K562 (cell line): ENCODE measurements around the gene C1orf116. TPM values are rescaled to one million over a fixed set of nuclear protein-coding genes. Genes with fewer than 3 reads are reported as not detected.

Experiments
- ATAC-seq: fragments of 200-7000 bp; cut with Tn5 transposase; 3 replicates; pipeline ENCODE4 v1.9.1; 2020; ENCODE audit warnings: moderate library complexity
- BruUV-seq: library from RNA; stranded (reverse); fragments of 400-500 nt; replicated peaks from 2 replicates; lab custom pipeline; 2021; lab: Mats Ljungman, UMichigan
- CTCF ChIA-PET: fragments of 300-600 bp; formaldehyde crosslinking; extraction: SDS; loops from one replicate; lab custom pipeline; 2021; ENCODE audit warnings: low intra/inter-chr PET ratio; lab: Yijun Ruan, JAX
- POLR2A ChIA-PET: fragments of 300-600, 350-650 bp; sonication (Branson Sonifier 250); formaldehyde crosslinking; extraction: SDS; loops from one replicate; lab custom pipeline; 2021; ENCODE audit warnings: antibody characterized with exemption, inconsistent platforms; lab: Yijun Ruan, JAX
- DNase-seq, 4 experiments: peaks; one replicate each; pipeline versions ENCODE4 v3.0.0 to v3.0.0-alpha.2; 2011 to 2018; ENCODE audit warnings: low spot score in 3 of 4, mixed read lengths in 3 of 4; ENCODE audit errors: extremely low read depth in 1 of 4
- FAIRE-seq: peaks from 2 replicates; lab custom pipeline; 2011; peaks lifted over from hg19 to GRCh38; lab: Jason Lieb, UNC
- H2AFZ ChIP-seq: 2 replicates; pipeline ENCODE4 v1.6.0; 2011; ENCODE audit warnings: low read depth, low read length, control low read depth, inconsistent platforms
- H3K27ac ChIP-seq: fragments of 200-600 bp; 3 replicates; pipeline ENCODE4 v1.8.0; 2011; ENCODE audit warnings: low read depth, mild to moderate bottlenecking, control low read depth, inconsistent platforms, low read length, moderate library complexity, mixed read lengths; ENCODE audit errors: extremely low read depth
- H3K27me3 ChIP-seq, 2 experiments: fragments of 300-600 bp in 1 of 2; 2 replicates in 1 of 2; 3 replicates in 1 of 2; pipeline versions ENCODE4 v1.6.0 to v1.8.0; 2011; ENCODE audit warnings: inconsistent platforms in 2 of 2, low read length in 2 of 2, mild to moderate bottlenecking in 1 of 2, mixed read lengths in 1 of 2, moderate library complexity in 1 of 2; ENCODE audit not compliant: control insufficient read depth in 2 of 2, insufficient read depth in 2 of 2
- H3K36me3 ChIP-seq: fragments of 300-600 bp; 3 replicates; pipeline ENCODE4 v1.8.0; 2011; ENCODE audit warnings: mild to moderate bottlenecking, low read length, inconsistent platforms; ENCODE audit not compliant: control insufficient read depth, insufficient read depth
- H3K4me1 ChIP-seq, 2 experiments: fragments of 200-600 bp in 1 of 2; replicated peaks in 1 of 2; 2 replicates in 1 of 2; 3 replicates in 1 of 2; pipeline versions ENCODE4 v1.5.1 to v1.8.0; 2011; ENCODE audit warnings: inconsistent platforms in 2 of 2, low read length in 2 of 2, mild to moderate bottlenecking in 1 of 2, mixed read lengths in 1 of 2, moderate library complexity in 1 of 2; ENCODE audit not compliant: control insufficient read depth in 2 of 2, insufficient read depth in 2 of 2
- H3K4me2 ChIP-seq: 2 replicates; pipeline ENCODE4 v1.6.1; 2011; ENCODE audit warnings: low read length, control low read depth, inconsistent platforms, mixed read lengths; ENCODE audit not compliant: insufficient read depth
- H3K4me3 ChIP-seq: fragments of 200-600 bp; sonication (generic), shearing (Covaris generic); 2 replicates; pipeline ENCODE4 v1.5.1; 2016; ENCODE audit warnings: control low read depth, inconsistent platforms
- H3K79me2 ChIP-seq: fragments of 200-600 bp; 3 replicates; pipeline ENCODE4 v1.8.0; 2011; ENCODE audit warnings: low read length, inconsistent platforms; ENCODE audit not compliant: control insufficient read depth, insufficient read depth
- H3K9ac ChIP-seq, 2 experiments: 2 replicates each; pipeline versions ENCODE4 v1.6.0 to v1.6.1; 2011; ENCODE audit warnings: low read depth in 2 of 2, low read length in 2 of 2, control low read depth in 1 of 2, inconsistent platforms in 1 of 2, mild to moderate bottlenecking in 1 of 2, mixed read lengths in 1 of 2; ENCODE audit not compliant: insufficient read depth in 1 of 2
- H3K9me1 ChIP-seq: one replicate; pipeline ENCODE4 v1.6.0; 2011; ENCODE audit warnings: inconsistent platforms, mild to moderate bottlenecking, low read length, moderate library complexity; ENCODE audit not compliant: control insufficient read depth, insufficient read depth
- H3K9me3 ChIP-seq: replicated peaks from 2 replicates; pipeline ENCODE4 v1.5.1; 2011; ENCODE audit warnings: low read depth, low read length, inconsistent platforms; ENCODE audit not compliant: control insufficient read depth, insufficient read depth
- H4K20me1 ChIP-seq: replicated peaks from 2 replicates; pipeline ENCODE4 v1.6.1; 2011; ENCODE audit warnings: low read length, inconsistent platforms, mixed read lengths; ENCODE audit not compliant: control insufficient read depth, insufficient read depth
- ARID1B ChIP-seq: fragments of 450-650 bp; IDR thresholded peaks from 2 replicates; pipeline ENCODE4 v1.6.1; 2016; ENCODE audit warnings: antibody characterized with exemption, mild to moderate bottlenecking, inconsistent platforms
- BRF1 ChIP-seq: IDR thresholded peaks from 3 replicates; pipeline ENCODE4 v1.6.1; 2011; ENCODE audit warnings: borderline replicate concordance, mild to moderate bottlenecking; ENCODE audit not compliant: insufficient read length; ENCODE audit errors: extremely low read depth
- GABPA ChIP-seq: fragments of 200-800 bp; sonication (Bioruptor generic); conservative IDR thresholded peaks from 2 replicates; pipeline ENCODE4 v1.6.1; 2016; ENCODE audit warnings: low read depth, missing genetic modification characterization, missing compliant biosample characterization
- NFIC ChIP-seq: fragments of 450-650 bp; IDR thresholded peaks from 2 replicates; pipeline ENCODE4 v1.6.1; 2017; ENCODE audit warnings: mild to moderate bottlenecking, inconsistent platforms
- WGBS: fragments of 100-300 bp; shearing (Covaris generic); methylation state at CpG from one replicate; pipeline ENCODE4 v1.1.6; 2016; ENCODE audit warnings: low coverage, mixed read lengths; ENCODE audit not compliant: insufficient coverage; ENCODE audit errors: missing lambda C conversion rate; 5-methylcytosine and 5-hydroxymethylcytosine counted together
- in situ Hi-C: fragments of 300-500 bp; cut with MboI; formaldehyde crosslinking; loops from 4 replicates; pipeline ENCODE4 v1.15.0; 2018; ENCODE audit warnings: inconsistent platforms, mixed read lengths
- intact Hi-C: fragments of 100-400 bp; cut with micrococcal nuclease; formaldehyde crosslinking; loops from 2 replicates; pipeline ENCODE4 v1.14.2; 2022
- polyA plus RNA-seq, 8 experiments: library from polyadenylated mRNA; depleted of rRNA in 4 of 8; stranded (reverse) in 5 of 8; unstranded in 3 of 8; fragments of >200 nt; fragmentation: Nextera tagmentation in 2 of 8; fragmentation: Illumina TruSeq in 1 of 8; extraction: Ambion mirVana in 2 of 8; extraction: Trizol in 1 of 8; gene quantifications; 2 replicates each; pipeline versions ENCODE4 v1.2.1 to v1.2.3, GENCODE V29; 2011 to 2014; ENCODE audit warnings: inconsistent platforms in 1 of 8, missing spikeins in 1 of 8
- total RNA-seq, 7 experiments: library from RNA; depleted of rRNA in 6 of 7; stranded (reverse); fragments of >200 nt in 6 of 7; fragmentation: Illumina TruSeq in 2 of 7; extraction: Trizol in 2 of 7; gene quantifications; 2 replicates each; pipeline versions ENCODE4 v1.2.1 to v1.2.3, GENCODE V29; 2011 to 2021; ENCODE audit warnings: low replicate concordance in 1 of 7

The C1orf116 gene
- total and polyA plus RNA-seq, 9 of the 15 experiments (the other 6 are each of a cell fraction or from before 2014, with no cell fraction given) = 0.62 to 3.0 (median 0.95) TPM

DNA sequence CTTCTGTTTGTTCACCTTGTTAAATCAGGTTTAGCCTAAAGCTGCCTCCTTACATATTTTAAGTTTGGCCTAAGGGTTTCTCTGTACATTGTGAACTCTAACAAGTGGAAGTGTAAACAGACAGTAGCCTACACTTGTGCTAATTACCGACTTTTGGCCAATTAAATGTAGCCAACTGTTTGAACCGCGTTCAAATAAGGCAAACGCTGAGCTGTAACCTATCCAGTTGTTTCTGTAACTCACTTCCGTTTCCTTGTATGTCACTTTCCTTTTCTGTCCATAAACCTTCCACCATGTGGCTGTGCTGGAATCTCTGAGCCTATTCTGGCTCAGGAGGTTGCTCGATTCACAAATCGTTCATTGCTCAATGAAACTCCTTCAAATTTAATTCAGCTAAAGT, 54.3 kb downstream of the C1orf116 start:
- no peak for ATAC-seq
- POLR2A ChIA-PET = interaction anchor here (0.9 to 1.3 kb wide), 2 partner anchors 10 to 16 kb away, joined by 3 to 4 read pairs; no protein-coding TSS in a partner anchor
- no peak for DNase-seq
- Histone ChIP-seq H2AFZ (peak overlapping the region; percentile 5; the same call in 1 of the 2 replicates), H3K79me2 (no peaks in the 10 kb centered on the region), H3K27ac (no peak overlapping the region), H3K4me3 (no peak overlapping the region), H3K4me2 (no peak overlapping the region), H3K4me1 (peaks cover 0 to 23% of the 10 kb centered on the region in 2 experiments; a peak in 3 of 5 replicates), H3K27me3 (no peaks in the 10 kb centered on the region), H3K9me1 (no peaks in the 10 kb centered on the region), H4K20me1 (no peaks in the 10 kb centered on the region), H3K36me3 (no peaks in the 10 kb centered on the region), H3K9ac (no peak overlapping the region), H3K9me3 (no peaks in the 10 kb centered on the region)
- no peak for FAIRE-seq
- in situ Hi-C loops (no loop called here), intact Hi-C loops (loop anchor here (10.0 kb wide), 1 partner anchor 483 kb away; no protein-coding TSS in a partner anchor)
- CTCF ChIA-PET = interaction anchor here (1.5 to 8.1 kb wide), 2 partner anchors 43 to 53 kb away, joined by 3 to 83 read pairs; no protein-coding TSS in a partner anchor
- TF ChIP-seq ARID1B (no peak), GABPA (0 out of 2 replicates have a peak, but pooled peaks have one; percentile 14)
- BruUV-seq = no TSS peak
- 60% methylated on average over 7 of the region's 7 CpGs for WGBS

DNA sequence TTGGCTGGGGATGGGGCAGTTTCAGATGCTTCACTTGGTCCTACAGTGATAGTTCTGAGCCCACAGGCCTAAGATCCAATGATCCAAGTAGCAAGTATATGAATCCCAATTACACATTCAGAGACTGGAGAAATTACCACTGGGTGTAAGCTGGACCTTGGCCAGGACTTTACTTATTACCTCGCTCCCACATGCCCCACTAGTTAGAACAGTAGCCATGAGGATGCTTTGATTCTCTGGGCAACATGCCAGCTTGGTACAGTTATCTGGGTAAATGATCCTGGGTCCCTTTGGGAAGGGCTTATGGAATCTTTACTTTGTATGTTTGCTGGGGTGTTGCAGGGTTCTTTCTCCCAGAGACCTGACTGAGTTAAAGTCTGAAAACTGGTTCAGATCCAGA, 57.2 kb downstream of the C1orf116 start:
- Histone ChIP-seq H2AFZ (no peak overlapping the region), H3K36me3 (no peaks in the 10 kb centered on the region), H3K9ac (no peak overlapping the region), H3K79me2 (no peaks in the 10 kb centered on the region), H3K4me2 (no peak overlapping the region), H3K27me3 (peaks cover 5% of the 10 kb centered on the region in 2 experiments; a peak in 2 of 5 replicates), H3K4me1 (peaks cover 0 to 8% of the 10 kb centered on the region in 2 experiments; a peak in 2 of 5 replicates), H4K20me1 (no peaks in the 10 kb centered on the region), H3K9me3 (no peaks in the 10 kb centered on the region), H3K27ac (no peak overlapping the region), H3K4me3 (no peak overlapping the region), H3K9me1 (no peaks in the 10 kb centered on the region)
- CTCF ChIA-PET = interaction anchor here (0.9 kb wide), 1 partner anchor 40 kb away, joined by 3 read pairs; no protein-coding TSS in a partner anchor
- WGBS = 10% methylated on average over 1 of the region's 1 CpG
- FAIRE-seq (no peak), ATAC-seq (no peak), DNase-seq (no peak)
- no peak for TF ChIP-seq BRF1
- peak; percentile 40; the same call in 1 of the 2 replicates for TF ChIP-seq NFIC
- no TSS peak for BruUV-seq
- intact Hi-C loops = loop anchor here (10.0 kb wide), 1 partner anchor 481 kb away; no protein-coding TSS in a partner anchor
- POLR2A ChIA-PET = interaction anchor here (0.6 to 0.7 kb wide), 2 partner anchors 21 to 23 kb away, joined by 3 read pairs; no protein-coding TSS in a partner anchor
- in situ Hi-C loops = no loop called here
